A673 (cell line): Measurements from ENCODE around the gene TMEM169. TPM values are rescaled to one million over a fixed set of nuclear protein-coding genes. Genes with fewer than 3 reads are reported as not detected.

ENCODE experiments used
- BruUV-seq: library from RNA; stranded (reverse); fragments of 400-500 nt; replicated peaks from 2 replicates; lab custom pipeline; 2021; lab: Mats Ljungman, UMichigan
- CTCF ChIA-PET: fragments of 300-600 bp; sonication (Branson Sonifier 250); formaldehyde crosslinking; loops from one replicate; lab custom pipeline; 2022; ENCODE audit warnings: antibody characterized with exemption; lab: Charles Lee
- POLR2A ChIA-PET: fragments of 300-600 bp; sonication (Branson Sonifier 250); formaldehyde crosslinking; loops from one replicate; lab custom pipeline; 2022; ENCODE audit warnings: antibody characterized with exemption; ENCODE audit not compliant: low non-redundant PET; lab: Charles Lee
- DNase-seq: peaks from one replicate; pipeline ENCODE4 v3.0.0-alpha.2; 2015; ENCODE audit warnings: low spot score
- H3K27ac ChIP-seq: fragments of 200-600 bp; sonication (generic); 2 replicates; pipeline ENCODE4 v1.5.1; 2016; ENCODE audit warnings: mixed run types, low read depth, mild to moderate bottlenecking, mixed read lengths, antibody characterized with exemption, low read length; ENCODE audit not compliant: poor library complexity, severe bottlenecking
- H3K27me3 ChIP-seq: fragments of 200-600 bp; sonication (generic); replicated peaks from 2 replicates; pipeline ENCODE4 v1.6.1; 2017; ENCODE audit warnings: mixed run types, low read depth, mild to moderate bottlenecking, mixed read lengths, antibody characterized with exemption, low read length; ENCODE audit not compliant: insufficient read depth, poor library complexity
- H3K36me3 ChIP-seq: fragments of 200-600 bp; sonication (generic); 2 replicates; pipeline ENCODE4 v1.6.1; 2016; ENCODE audit warnings: mixed run types, mild to moderate bottlenecking, mixed read lengths, antibody characterized with exemption, low read length; ENCODE audit not compliant: insufficient read depth, poor library complexity, severe bottlenecking
- H3K4me1 ChIP-seq: fragments of 200-600 bp; sonication (generic); 2 replicates; pipeline ENCODE4 v1.6.1; 2017; ENCODE audit warnings: mixed run types, mild to moderate bottlenecking, mixed read lengths, antibody characterized with exemption, low read length; ENCODE audit not compliant: insufficient read depth, poor library complexity, severe bottlenecking
- H3K4me3 ChIP-seq: fragments of 200-600 bp; sonication (generic); 2 replicates; pipeline ENCODE4 v1.5.1; 2016; ENCODE audit warnings: low read depth, mixed run types, mild to moderate bottlenecking, mixed read lengths, low read length; ENCODE audit not compliant: poor library complexity, severe bottlenecking
- H3K9me3 ChIP-seq: fragments of 200-600 bp; sonication (generic); 2 replicates; pipeline ENCODE4 v1.6.1; 2016; ENCODE audit warnings: mixed run types, low read depth, mild to moderate bottlenecking, mixed read lengths, antibody characterized with exemption, low read length; ENCODE audit not compliant: poor library complexity, severe bottlenecking
- CTCF ChIP-seq: fragments of 300-800, 200-600 bp; sonication (generic); conservative IDR thresholded peaks from 2 replicates; pipeline ENCODE4 v1.5.1; 2017; ENCODE audit warnings: low read depth, mild to moderate bottlenecking, antibody characterized with exemption, low read length, moderate library complexity, mixed read lengths
- EZH2 ChIP-seq: fragments of 200-600 bp; sonication (generic); IDR thresholded peaks from 2 replicates; pipeline ENCODE4 v1.6.1; 2017; ENCODE audit warnings: borderline replicate concordance, low read depth, mild to moderate bottlenecking, mixed read lengths, antibody characterized with exemption, low read length; ENCODE audit not compliant: poor library complexity, severe bottlenecking
- intact Hi-C: fragments of 100-400 bp; cut with micrococcal nuclease; formaldehyde crosslinking; loops from one replicate; pipeline ENCODE4 v1.10.0; 2022; ENCODE audit not compliant: unreplicated experiment
- total RNA-seq: library from RNA; stranded (reverse); gene quantifications from 2 replicates; pipeline ENCODE4 v1.2.3, GENCODE V29; 2021

Gene TMEM169
- total RNA-seq, 1 experiment from 2014 or later = 1.1 TPM

- Histone ChIP-seq H3K36me3 (no peaks in the 10 kb centered on the region), H3K4me1 (peaks cover 11% of the 10 kb centered on the region), H3K4me3 (peak overlapping the region; percentile 76), H3K27ac (no peak overlapping the region), H3K9me3 (no peaks in the 10 kb centered on the region), H3K27me3 (no peaks in the 10 kb centered on the region)
- no TSS peak for BruUV-seq
- DNase-seq = no peak
- POLR2A ChIA-PET = interaction anchor here (0.6 kb wide), 1 partner anchor 44 kb away, joined by 3 read pairs; no protein-coding TSS in a partner anchor
- intact Hi-C loops = no loop called here
- TF ChIP-seq CTCF (no peak), EZH2 (no peak)
- CTCF ChIA-PET = no interaction called here
These were observed 1.1 kb downstream of the TMEM169 start for GRCh38 chr2:216082805-216083204.

GRCh38 chr2:216083464-216084281 lies 2.0 kb downstream of the TMEM169 start:
- peaks cover 11% of the 10 kb centered on the region for H3K4me1 ChIP-seq
- H3K27me3 ChIP-seq = no peaks in the 10 kb centered on the region
- no peaks in the 10 kb centered on the region for H3K9me3 ChIP-seq
- no peak overlapping the region for H3K27ac ChIP-seq
- intact Hi-C loops = no loop called here
- DNase-seq = no peak
- ChIA-PET POLR2A (interaction anchor here (0.5 to 0.6 kb wide), 2 partner anchors 43 to 280 kb away, joined by 3 to 4 read pairs; no protein-coding TSS in a partner anchor), CTCF (interaction anchor here (0.7 kb wide), 1 partner anchor 51 kb away, joined by 3 read pairs; no protein-coding TSS in a partner anchor)
- BruUV-seq = no TSS peak
- no peaks in the 10 kb centered on the region for H3K36me3 ChIP-seq
- no peak for TF ChIP-seq EZH2
- no peak for TF ChIP-seq CTCF
- no peak overlapping the region for H3K4me3 ChIP-seq

- H3K27ac ChIP-seq = no peak overlapping the region
- POLR2A ChIA-PET = interaction anchor here (0.5 kb wide), 1 partner anchor 279 kb away, joined by 4 read pairs; no protein-coding TSS in a partner anchor
- CTCF ChIA-PET = no interaction called here
- no peak for DNase-seq
- no peaks in the 10 kb centered on the region for H3K27me3 ChIP-seq
- no peak overlapping the region for H3K4me3 ChIP-seq
- no peak for TF ChIP-seq CTCF
- TF ChIP-seq EZH2 = no peak
- H3K9me3 ChIP-seq = no peaks in the 10 kb centered on the region
- BruUV-seq = no TSS peak
- intact Hi-C loops = no loop called here
- no peaks in the 10 kb centered on the region for H3K36me3 ChIP-seq
- H3K4me1 ChIP-seq = peaks cover 11% of the 10 kb centered on the region
These were observed 2.8 kb downstream of the TMEM169 start for GRCh38 chr2:216084547-216084946.
